Stimulated activated CD4-positive, alpha-beta T cell treated with anti-CD3 and anti-CD28 coated beads, Interleukin-4, amount 100 ng/mL, for 1 hour (primary cell): ENCODE results near the gene SRPRA.
"Not testable (repeated sequence)": the region's sequence is repeated elsewhere in the genome, so short reads cannot be mapped to it uniquely, and the experiment has no call there.

Experiments
- DNase-seq: peaks from one replicate; pipeline ENCODE4 v3.0.0-alpha.2; 2020

SRPRA gene

GRCh38 chr11:126268708-126269579 is at the start of gene SRPRA, which contains the start of gene FOXRED1:
TSS of gene SRPRA (minus strand) at chr11:126268895. CDS start at chr11:126268804, 91 bp downstream.
TSS of gene FOXRED1 (plus strand) at chr11:126269154. CDS start at chr11:126269207, 53 bp downstream.
- peak; percentile 100 for DNase-seq

DNA sequence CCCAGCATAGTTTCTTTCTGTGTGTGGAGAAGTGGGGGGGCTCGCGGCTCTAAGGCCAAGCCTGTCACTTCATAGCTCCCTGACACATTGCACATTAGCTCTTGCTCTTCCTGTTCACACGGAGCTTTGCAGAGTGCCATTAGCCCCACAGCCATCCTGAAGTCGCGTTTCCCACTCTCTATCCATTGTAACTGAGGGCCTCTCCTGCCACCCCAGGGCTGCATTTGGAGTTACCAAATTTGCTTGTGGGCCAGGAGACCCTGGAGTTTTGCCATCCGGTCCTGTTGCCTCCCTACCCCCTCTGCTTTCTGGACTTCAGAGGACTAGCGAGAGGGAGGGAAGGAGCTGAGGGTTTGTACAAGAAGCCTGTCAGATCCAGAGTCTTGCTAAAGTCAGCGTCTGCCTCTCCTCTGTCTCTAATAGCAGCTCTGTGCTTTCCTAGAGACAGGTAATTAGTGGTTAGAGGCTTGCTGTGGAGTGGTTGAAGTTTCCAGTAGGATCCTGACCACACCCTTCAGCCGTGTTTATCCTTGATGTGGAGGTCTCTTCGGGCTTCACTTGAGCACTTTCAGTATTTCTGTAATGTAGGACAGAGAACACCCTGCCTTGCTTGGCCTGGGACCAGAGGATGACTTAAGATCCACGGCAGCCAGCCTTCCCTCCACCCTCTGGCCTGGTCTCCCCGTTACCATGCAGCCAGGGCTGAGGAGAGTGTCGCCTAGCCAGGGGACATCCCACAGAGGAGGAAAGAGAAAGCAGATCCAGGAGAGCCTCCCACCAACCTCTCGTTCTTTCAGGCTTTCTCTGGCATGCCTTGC is 49.3 kb upstream of the SRPRA start:
- no peak for DNase-seq

DNA sequence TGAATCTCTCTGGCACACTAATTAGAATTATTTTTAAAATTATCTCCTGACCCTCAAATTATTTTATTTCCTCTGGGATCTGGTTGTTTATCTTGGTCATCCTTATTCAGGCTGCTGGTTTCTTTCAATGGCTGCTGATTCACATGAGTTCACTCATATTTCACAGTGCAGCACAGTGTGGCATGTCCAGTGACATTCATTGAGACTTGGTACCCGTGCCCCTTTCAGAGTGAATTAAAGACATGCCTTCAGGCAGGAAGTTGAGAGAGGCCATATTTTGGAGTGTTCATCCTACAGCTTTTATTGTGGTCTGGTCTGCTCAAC is 48.7 kb upstream of the SRPRA start:
- no peak for DNase-seq

GRCh38 chr11:126313826-126314225 is 45.1 kb upstream of the SRPRA start:
- no peak for DNase-seq

- DNase-seq = no peak
Measured at GRCh38 chr11:126312961-126313360, 44.3 kb upstream of the SRPRA start.

DNA sequence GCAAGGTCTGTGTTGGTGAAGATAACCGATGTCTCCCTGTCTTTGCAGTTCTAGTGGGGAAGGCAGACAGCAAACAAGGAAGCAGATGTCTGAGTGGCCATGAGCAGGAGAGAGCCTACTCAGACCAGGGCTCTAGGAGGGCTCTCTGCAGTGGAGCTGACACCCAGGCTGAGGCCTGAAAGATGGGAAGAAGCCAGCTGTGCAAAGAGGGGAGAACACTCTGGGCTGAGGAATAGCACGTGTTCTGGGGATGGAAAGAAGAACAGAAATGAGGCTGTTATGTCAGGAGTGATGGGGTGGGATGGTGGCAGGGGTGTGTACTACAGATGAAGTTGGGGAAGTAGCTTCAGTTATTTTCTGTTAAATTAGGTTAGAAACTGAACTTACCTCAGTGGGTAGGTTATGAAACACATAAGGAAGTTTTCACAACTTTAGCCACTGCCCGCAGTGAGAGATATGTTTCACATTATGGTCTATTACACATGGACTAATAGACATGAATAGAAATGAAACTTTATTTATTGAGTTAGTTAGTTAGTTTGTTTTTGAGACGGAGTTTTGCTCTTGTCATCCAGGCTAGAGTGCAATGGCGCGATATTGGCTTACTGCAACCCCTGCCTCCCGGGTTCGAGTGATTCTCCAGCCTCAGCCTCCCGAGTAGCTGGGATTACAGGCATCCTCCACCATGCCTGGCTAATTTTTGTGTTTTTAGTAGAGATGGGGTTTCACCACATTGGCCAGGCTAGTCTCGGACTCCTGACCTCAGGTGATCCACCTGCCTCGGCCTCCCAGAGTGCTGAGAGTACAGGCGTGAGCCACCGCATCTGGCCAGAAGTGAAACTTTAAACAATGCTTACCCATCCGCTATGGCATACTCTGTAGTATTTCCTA is 43.0 kb upstream of the SRPRA start:
- DNase-seq = no peak

DNA sequence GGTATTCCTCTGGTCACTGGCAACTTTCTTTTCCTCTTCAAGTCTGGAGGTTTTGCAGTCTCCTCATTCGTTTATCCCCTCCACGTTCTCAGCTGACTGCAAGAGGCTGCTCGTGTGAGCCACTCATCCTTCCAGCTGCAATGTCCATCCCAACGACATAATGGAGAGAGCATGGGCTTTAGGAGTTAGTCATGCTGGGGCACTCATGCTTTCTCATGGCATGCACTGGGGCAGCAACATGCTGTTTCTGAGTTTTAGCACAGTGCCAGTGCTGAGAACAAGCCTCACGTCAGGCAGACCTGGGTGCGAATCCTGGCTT is 42.3 kb upstream of the SRPRA start:
- DNase-seq = no peak

DNA sequence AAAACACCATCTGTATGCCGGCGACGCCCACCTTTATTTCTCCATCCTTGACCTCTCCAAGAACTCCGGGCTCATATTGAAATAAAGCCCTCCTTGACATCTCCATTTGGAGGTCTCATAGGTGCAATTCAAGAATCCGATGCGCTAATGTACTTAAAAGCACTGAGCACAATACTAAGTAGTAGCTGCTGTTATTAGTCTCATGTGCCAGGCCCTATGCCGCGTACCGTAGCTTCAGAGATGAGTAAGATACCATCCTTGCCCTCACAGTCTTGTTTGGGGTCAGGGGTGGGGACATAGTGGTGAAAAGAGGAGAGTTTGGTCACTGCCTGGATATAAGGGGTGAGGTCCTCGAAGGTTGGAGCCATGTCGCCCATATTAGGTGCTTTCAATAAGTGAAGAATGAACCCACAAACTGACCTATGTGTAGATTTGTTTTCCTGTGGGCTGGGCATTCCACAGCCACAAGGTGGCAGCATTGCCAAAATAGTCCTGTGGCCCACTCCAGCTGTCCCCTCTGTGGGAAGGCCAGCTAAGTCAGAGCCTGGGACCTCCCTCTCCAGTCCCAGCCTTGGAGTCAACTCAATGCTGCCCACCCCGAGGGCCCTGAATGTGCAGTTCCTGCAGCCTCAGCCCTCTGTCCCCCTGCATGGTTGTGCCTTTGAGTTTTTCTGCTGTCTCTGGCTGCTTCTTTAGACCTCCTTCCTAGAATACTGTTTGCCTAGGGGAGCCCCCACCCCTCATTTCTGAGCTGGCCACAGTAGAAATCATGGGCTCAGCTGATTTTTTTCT is 41.7 kb upstream of the SRPRA start:
- peak; percentile 57 for DNase-seq

GRCh38 chr11:126308771-126309170 is 40.1 kb upstream of the SRPRA start:
- not testable (repeated sequence) for DNase-seq

DNA sequence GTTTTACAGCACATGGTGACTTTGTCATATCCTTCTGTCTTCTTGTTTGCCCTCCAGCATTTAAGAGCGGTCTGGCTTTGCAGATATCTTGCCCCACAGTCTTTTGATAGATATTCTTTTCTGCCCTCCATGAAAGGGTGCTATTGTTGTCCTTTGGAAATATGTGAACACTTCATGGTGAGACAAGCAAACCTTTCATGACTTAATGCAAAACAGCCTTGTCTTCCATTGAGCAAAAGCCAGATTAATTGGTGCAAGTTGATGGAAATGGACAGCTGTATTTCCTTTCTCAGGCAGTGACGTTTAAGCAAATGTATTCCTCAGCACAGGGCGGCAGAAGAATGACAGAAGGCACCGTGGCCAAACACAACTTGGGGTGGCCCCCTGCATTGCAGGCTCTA is 39.6 kb upstream of the SRPRA start:
- DNase-seq = no peak

DNA sequence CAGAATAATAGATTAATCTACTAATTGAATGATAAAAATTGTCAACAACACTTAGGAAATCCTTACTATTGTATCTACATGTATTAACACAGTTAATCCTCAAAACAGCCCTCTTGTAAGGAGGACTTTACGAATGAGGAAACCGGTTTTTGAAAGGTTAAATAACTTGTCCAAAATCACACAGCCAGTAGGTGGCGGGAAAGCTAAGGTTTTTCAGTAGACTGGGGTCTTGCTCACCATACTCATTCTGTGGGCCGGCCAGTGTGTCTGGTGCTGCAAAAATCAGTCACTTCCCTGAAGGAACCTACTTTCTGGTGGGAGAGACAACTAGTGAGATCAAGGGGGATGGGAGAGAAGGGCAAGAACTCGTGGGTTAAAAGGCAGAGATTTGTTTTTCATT is 39.0 kb upstream of the SRPRA start:
- no peak for DNase-seq

GRCh38 chr11:126305699-126306098 is 37.0 kb upstream of the SRPRA start:
- DNase-seq = no peak

DNA sequence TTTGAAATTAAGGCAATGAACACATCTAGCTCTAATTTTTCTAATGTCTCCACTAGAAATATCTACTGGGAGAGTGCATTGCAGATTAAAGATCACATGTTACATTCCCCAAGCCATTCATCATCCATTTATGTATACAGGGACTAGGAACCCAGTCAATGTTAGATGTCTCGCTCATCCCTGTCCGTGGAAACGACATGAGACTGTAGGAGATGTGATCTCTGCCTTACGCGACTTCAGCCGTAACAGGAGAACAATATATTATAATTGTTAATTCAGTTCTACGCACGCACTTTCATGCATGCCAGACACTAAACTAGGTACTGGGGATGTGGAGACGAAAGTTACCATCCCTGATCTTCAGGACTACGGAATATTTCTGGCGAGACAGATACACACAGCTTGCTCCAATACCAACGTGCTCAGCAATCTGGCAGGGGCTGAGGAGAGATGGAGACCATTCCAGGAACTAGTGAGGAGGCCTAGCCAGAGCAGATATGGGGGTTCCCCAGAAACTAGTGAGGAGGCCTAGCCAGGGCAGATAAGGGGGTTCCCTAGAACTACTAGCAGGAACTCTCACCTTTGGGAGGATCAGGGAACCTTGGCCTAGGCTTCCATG is 35.9 kb upstream of the SRPRA start:
- no peak for DNase-seq

GRCh38 chr11:126303623-126304456 is 35.1 kb upstream of the SRPRA start, which contains the start of gene DCPS:
TSS of gene DCPS (plus strand) at chr11:126304060. CDS start at chr11:126304081, 21 bp downstream.
- peak; percentile 85 for DNase-seq

- no peak for DNase-seq
Measured at GRCh38 chr11:126297004-126297403, 28.3 kb upstream of the SRPRA start.

DNA sequence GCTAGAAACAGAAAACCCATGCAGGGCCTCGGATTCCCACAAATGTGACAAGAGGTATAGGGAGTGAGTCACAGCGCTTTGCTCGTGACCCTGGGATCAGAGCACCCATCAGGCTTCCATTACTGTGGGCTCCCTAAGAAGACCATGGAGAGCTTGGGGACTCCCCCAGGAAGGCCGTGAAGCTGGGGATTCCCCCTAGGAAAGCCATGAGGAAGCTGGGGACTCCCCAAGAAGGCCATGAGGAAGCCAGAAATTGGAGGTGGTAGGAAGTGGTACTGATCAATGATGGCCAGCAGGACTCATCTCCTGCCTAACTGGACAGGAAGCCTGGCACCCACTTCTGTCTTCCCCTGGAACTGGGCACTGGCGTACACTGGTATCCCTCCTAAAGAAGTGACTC is 25.0 kb upstream of the SRPRA start:
- DNase-seq = no peak

GRCh38 chr11:126290887-126291286 is 22.2 kb upstream of the SRPRA start:
- DNase-seq = no peak

DNA sequence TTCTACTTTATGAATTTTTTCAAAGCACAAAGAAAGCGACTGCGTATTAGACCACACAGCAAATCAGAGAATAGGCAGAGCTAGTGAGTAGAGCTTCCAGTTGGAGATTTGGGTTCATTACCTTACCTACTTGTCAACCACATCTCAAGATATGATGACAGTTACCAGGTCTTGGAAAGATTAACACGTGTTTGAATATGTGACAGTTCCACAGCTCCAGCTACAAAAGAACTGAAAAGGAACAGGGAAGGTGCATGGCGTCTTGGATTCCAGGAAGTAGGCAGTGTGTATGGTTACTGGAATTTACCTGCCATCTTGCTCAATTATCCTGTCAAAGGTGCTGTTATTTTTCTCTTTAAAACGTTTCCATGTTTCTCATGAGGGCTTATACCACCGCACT is 19.5 kb upstream of the SRPRA start:
- DNase-seq = no peak

- peak; percentile 84 for DNase-seq
Measured at GRCh38 chr11:126284829-126285228, 16.1 kb upstream of the SRPRA start.

- peak; percentile 58 for DNase-seq
Measured at GRCh38 chr11:126282736-126283591, 14.3 kb upstream of the SRPRA start, which contains the start of gene TIRAP. TSS of gene TIRAP (plus strand) at chr11:126283093. CDS start at chr11:126290895, 7,802 bp downstream.
